GM12892 (cell line): ENCODE data around the gene RXRG.

ENCODE experiments used
- POLR2A ChIP-seq: IDR thresholded peaks from 2 replicates; pipeline ENCODE4 v1.6.1; 2011; ENCODE audit warnings: low read depth, low read length, control low read depth
- TAF1 ChIP-seq: IDR thresholded peaks from 2 replicates; pipeline ENCODE4 v1.6.1; 2011; ENCODE audit warnings: low read depth, mild to moderate bottlenecking, control low read depth, low read length, borderline replicate concordance

- TF ChIP-seq POLR2A = no peak
- TF ChIP-seq TAF1 = no peak
Observed at GRCh38 chr1:165364568-165365133, 80.3 kb downstream of the RXRG start.
